Neural progenitor cell (in vitro differentiated cells): ENCODE data around the gene PCDHGA9. TPM values are rescaled to one million over a fixed set of nuclear protein-coding genes. Genes with fewer than 3 reads are reported as not detected.
A peak's percentile ranks its signal among the peaks of the same experiment; 100 is the strongest.

Experiments
- DNase-seq: peaks from one replicate; pipeline ENCODE4 v3.0.0-alpha.2; 2016; ENCODE audit warnings: low spot score
- H2AFZ ChIP-seq: fragments of 200-600 bp; sonication (generic); replicated peaks from 2 replicates; pipeline ENCODE4 v1.6.1; 2016; ENCODE audit warnings: antibody characterized with exemption
- H3F3A ChIP-seq: fragments of 200-600 bp; sonication (generic); 2 replicates; pipeline ENCODE4 v1.6.1; 2016; ENCODE audit warnings: antibody characterized with exemption, low read depth
- H3K27ac ChIP-seq: fragments of 200-600 bp; sonication (generic); 2 replicates; pipeline ENCODE4 v1.5.1; 2016; ENCODE audit warnings: mild to moderate bottlenecking
- H3K27me3 ChIP-seq: fragments of 200-600 bp; sonication (generic); 2 replicates; pipeline ENCODE4 v1.6.1; 2016; ENCODE audit warnings: mild to moderate bottlenecking, moderate library complexity
- H3K36me3 ChIP-seq: fragments of 200-600 bp; sonication (generic); 2 replicates; pipeline ENCODE4 v1.5.1; 2016
- H3K4me1 ChIP-seq: fragments of 200-600 bp; sonication (generic); 2 replicates; pipeline ENCODE4 v1.6.1; 2016; ENCODE audit warnings: mixed run types
- H3K4me2 ChIP-seq: fragments of 200-600 bp; sonication (generic); 2 replicates; pipeline ENCODE4 v1.6.1; 2016
- H3K4me3 ChIP-seq: fragments of 200-600 bp; sonication (generic); 2 replicates; pipeline ENCODE4 v1.5.1; 2016
- H3K79me2 ChIP-seq: fragments of 200-600 bp; sonication (generic); 2 replicates; pipeline ENCODE4 v1.6.1; 2016; ENCODE audit warnings: low read depth
- H3K9ac ChIP-seq: fragments of 200-600 bp; sonication (generic); 2 replicates; pipeline ENCODE4 v1.6.1; 2016
- H3K9me3 ChIP-seq: fragments of 200-600 bp; sonication (generic); 2 replicates; pipeline ENCODE4 v1.5.1; 2016; ENCODE audit warnings: low read depth
- H4K20me1 ChIP-seq: fragments of 200-600 bp; sonication (generic); 2 replicates; pipeline ENCODE4 v1.6.1; 2016; ENCODE audit warnings: low read depth
- H3K27ac Mint-ChIP-seq: 3 replicates; pipeline ENCODE4 v1.8.0; 2021; ENCODE audit warnings: mixed read lengths
- H3K27me3 Mint-ChIP-seq: 2 replicates; pipeline ENCODE4 v1.8.0; 2022; ENCODE audit warnings: low read depth, mild to moderate bottlenecking, inconsistent platforms, moderate library complexity, mixed read lengths; ENCODE audit not compliant: insufficient read depth
- H3K36me3 Mint-ChIP-seq: 3 replicates; pipeline ENCODE4 v1.8.0; 2021; ENCODE audit warnings: mixed read lengths
- H3K4me1 Mint-ChIP-seq: 3 replicates; pipeline ENCODE4 v1.8.0; 2021; ENCODE audit warnings: mixed read lengths
- H3K4me3 Mint-ChIP-seq: 3 replicates; pipeline ENCODE4 v1.8.0; 2021; ENCODE audit warnings: mild to moderate bottlenecking, moderate library complexity, mixed read lengths
- H3K9me3 Mint-ChIP-seq: 3 replicates; pipeline ENCODE4 v1.8.0; 2020; ENCODE audit warnings: mixed read lengths
- EZH2 ChIP-seq: fragments of 200-600 bp; sonication (generic); IDR thresholded peaks from 2 replicates; pipeline ENCODE4 v1.6.1; 2017; ENCODE audit warnings: antibody characterized with exemption, mild to moderate bottlenecking, moderate library complexity
- EZH2phosphoT487 ChIP-seq: fragments of 200-600 bp; sonication (generic); IDR thresholded peaks from 2 replicates; pipeline ENCODE4 v1.6.1; 2017; ENCODE audit warnings: antibody characterized with exemption
- total RNA-seq: library from RNA; depleted of rRNA; stranded (reverse); fragments of >200 nt; gene quantifications from 2 replicates; pipeline ENCODE4 v1.2.3, GENCODE V29; 2015; ENCODE audit warnings: low replicate concordance
- TF ChIP-seq, protein P1 (sequence below): fragments of 200-600 bp; sonication (generic); IDR thresholded peaks from 2 replicates; pipeline ENCODE4 v1.5.1; 2017; ENCODE audit warnings: antibody characterized with exemption, mild to moderate bottlenecking

The PCDHGA9 gene
- total RNA-seq, 1 donor from 2014 or later, result 0.97 TPM

DNA sequence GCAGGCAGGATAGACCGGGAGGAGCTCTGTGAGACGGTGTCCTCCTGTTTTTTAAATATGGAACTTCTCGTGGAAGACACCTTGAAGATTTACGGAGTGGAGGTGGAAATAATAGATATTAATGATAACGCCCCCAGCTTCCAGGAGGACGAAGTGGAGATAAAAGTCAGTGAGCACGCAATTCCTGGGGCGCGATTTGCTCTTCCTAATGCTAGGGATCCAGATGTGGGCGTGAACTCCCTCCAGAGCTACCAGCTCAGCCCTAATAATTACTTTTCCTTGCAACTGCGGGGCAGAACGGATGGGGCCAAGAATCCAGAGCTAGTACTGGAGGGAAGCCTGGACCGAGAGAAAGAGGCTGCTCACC, 18.9 kb downstream of the PCDHGA9 start:
- H3K9me3 ChIP-seq, result peaks cover 80% of the 10 kb centered on the region
- Mint-ChIP-seq H3K27me3 (peaks cover 17% of the 10 kb centered on the region), H3K36me3 (peaks cover 78% of the 10 kb centered on the region), H3K4me1 (peaks cover 4% of the 10 kb centered on the region), H3K4me3 (no peak overlapping the region), H3K27ac (no peak overlapping the region), H3K9me3 (peaks cover 87% of the 10 kb centered on the region)
- no peaks in the 10 kb centered on the region for H4K20me1 ChIP-seq
- TF ChIP-seq EZH2, result no peak
- TF ChIP-seq, protein P1, sequence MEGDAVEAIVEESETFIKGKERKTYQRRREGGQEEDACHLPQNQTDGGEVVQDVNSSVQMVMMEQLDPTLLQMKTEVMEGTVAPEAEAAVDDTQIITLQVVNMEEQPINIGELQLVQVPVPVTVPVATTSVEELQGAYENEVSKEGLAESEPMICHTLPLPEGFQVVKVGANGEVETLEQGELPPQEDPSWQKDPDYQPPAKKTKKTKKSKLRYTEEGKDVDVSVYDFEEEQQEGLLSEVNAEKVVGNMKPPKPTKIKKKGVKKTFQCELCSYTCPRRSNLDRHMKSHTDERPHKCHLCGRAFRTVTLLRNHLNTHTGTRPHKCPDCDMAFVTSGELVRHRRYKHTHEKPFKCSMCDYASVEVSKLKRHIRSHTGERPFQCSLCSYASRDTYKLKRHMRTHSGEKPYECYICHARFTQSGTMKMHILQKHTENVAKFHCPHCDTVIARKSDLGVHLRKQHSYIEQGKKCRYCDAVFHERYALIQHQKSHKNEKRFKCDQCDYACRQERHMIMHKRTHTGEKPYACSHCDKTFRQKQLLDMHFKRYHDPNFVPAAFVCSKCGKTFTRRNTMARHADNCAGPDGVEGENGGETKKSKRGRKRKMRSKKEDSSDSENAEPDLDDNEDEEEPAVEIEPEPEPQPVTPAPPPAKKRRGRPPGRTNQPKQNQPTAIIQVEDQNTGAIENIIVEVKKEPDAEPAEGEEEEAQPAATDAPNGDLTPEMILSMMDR, result no peak
- no peak for TF ChIP-seq EZH2phosphoT487
- peak overlapping the region; percentile 38 for H3K4me3 ChIP-seq
- H3K4me1 ChIP-seq, result no peaks in the 10 kb centered on the region
- peaks cover 44% of the 10 kb centered on the region for H3F3A ChIP-seq
- DNase-seq, result no peak
- peak overlapping the region; percentile 36 for H3K4me2 ChIP-seq
- H3K36me3 ChIP-seq, result peaks cover 56% of the 10 kb centered on the region
- H3K27ac ChIP-seq, result no peak overlapping the region
- H3K27me3 ChIP-seq, result no peaks in the 10 kb centered on the region
- peaks cover 16% of the 10 kb centered on the region for H3K79me2 ChIP-seq
- no peak overlapping the region for H2AFZ ChIP-seq
- H3K9ac ChIP-seq, result no peak overlapping the region

DNA sequence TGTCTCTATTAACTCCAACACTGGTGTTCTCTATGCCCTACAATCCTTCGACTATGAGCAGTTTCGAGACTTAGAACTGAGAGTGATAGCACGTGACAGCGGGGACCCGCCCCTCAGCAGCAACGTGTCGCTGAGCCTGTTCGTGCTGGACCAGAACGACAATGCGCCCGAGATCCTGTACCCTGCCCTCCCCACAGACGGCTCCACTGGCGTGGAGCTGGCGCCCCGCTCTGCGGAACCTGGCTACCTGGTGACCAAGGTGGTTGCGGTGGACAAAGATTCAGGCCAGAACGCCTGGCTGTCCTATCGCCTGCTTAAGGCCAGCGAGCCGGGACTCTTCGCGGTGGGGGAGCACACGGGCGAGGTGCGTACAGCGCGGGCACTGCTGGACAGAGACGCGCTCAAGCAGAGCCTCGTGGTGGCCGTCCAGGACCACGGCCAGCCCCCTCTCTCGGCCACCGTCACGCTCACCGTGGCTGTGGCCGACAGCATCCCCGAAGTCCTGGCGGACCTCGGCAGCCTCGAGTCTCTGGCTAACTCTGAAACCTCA, 20.2 kb downstream of the PCDHGA9 start:
- Histone ChIP-seq H3K4me1 (no peaks in the 10 kb centered on the region), H3K4me3 (no peak overlapping the region), H3F3A (peaks cover 34% of the 10 kb centered on the region), H3K9ac (no peak overlapping the region), H3K79me2 (peaks cover 16% of the 10 kb centered on the region), H3K36me3 (peaks cover 57% of the 10 kb centered on the region), H3K27ac (no peak overlapping the region), H3K4me2 (no peak overlapping the region), H2AFZ (no peak overlapping the region), H3K27me3 (no peaks in the 10 kb centered on the region), H3K9me3 (peaks cover 84% of the 10 kb centered on the region), H4K20me1 (no peaks in the 10 kb centered on the region)
- Mint-ChIP-seq H3K27ac (no peak overlapping the region), H3K4me3 (no peak overlapping the region), H3K27me3 (peaks cover 16% of the 10 kb centered on the region), H3K9me3 (peaks cover 87% of the 10 kb centered on the region), H3K36me3 (peaks cover 80% of the 10 kb centered on the region), H3K4me1 (peaks cover 4% of the 10 kb centered on the region)
- no peak for TF ChIP-seq EZH2
- TF ChIP-seq, protein P1, result no peak
- DNase-seq, result no peak

DNA sequence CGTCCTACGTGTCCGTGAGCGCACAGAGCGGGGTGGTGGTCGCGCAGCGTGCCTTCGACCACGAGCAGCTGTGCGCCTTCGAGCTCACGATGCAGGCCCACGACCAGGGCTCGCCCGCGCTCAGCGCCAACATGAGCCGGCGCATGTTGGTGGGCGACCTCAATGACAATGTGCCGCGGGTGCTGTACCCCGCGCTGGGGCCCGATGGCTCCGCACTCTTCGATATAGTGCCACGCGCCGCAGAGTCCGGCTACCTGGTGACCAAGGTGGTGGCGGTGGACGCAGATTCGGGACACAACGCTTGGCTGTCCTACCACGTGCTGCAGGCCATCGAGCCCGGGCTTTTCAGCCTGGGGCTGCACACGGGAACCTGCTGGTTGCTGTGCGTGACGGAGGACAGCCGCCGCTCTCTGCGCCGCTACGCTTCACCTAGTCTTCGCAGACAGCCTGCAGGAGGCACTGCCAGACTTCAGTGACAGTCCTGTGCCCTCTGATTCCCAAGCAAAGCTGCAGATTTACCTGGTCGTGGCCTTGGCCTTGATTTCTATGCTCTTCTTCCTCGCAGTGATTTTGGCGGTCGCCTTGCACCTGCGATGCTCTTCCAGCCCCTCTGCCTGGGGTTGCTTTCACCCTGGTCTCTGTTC, 25.3 kb downstream of the PCDHGA9 start:
- H3K4me3 Mint-ChIP-seq, result no peak overlapping the region
- Histone ChIP-seq H3K4me2 (no peak overlapping the region), H3K27me3 (no peaks in the 10 kb centered on the region), H2AFZ (no peak overlapping the region), H3K4me1 (no peaks in the 10 kb centered on the region), H3F3A (peaks cover 17% of the 10 kb centered on the region), H3K36me3 (peaks cover 47% of the 10 kb centered on the region), H3K9ac (no peak overlapping the region), H3K79me2 (peaks cover 9% of the 10 kb centered on the region), H3K9me3 (peaks cover 64% of the 10 kb centered on the region), H3K27ac (no peak overlapping the region), H4K20me1 (no peaks in the 10 kb centered on the region), H3K4me3 (no peak overlapping the region)
- no peak for DNase-seq
- H3K27me3 Mint-ChIP-seq, result peaks cover 15% of the 10 kb centered on the region
- H3K4me1 Mint-ChIP-seq, result no peaks in the 10 kb centered on the region
- TF ChIP-seq EZH2 (no peak), EZH2phosphoT487 (no peak)
- TF ChIP-seq, protein P1, result no peak
- peaks cover 81% of the 10 kb centered on the region for H3K9me3 Mint-ChIP-seq
- peaks cover 73% of the 10 kb centered on the region for H3K36me3 Mint-ChIP-seq
- no peak overlapping the region for H3K27ac Mint-ChIP-seq
